GM12801 (cell line): ENCODE results near the gene KCNH1.

Experiments
- CTCF ChIP-seq: IDR thresholded peaks from one replicate; pipeline ENCODE4 v1.5.1; 2011; ENCODE audit warnings: control low read depth; ENCODE audit not compliant: insufficient read length; ENCODE audit errors: extremely low read depth

KCNH1 gene

GRCh38 chr1:210944252-210944651 is 189.7 kb downstream of the KCNH1 start:
- no peak for TF ChIP-seq CTCF

GRCh38 chr1:210942513-210942912 is 191.4 kb downstream of the KCNH1 start:
- TF ChIP-seq CTCF: no peak

GRCh38 chr1:210940081-210940617 is 193.8 kb downstream of the KCNH1 start:
- no peak for TF ChIP-seq CTCF

GRCh38 chr1:210938416-210938925 is 195.5 kb downstream of the KCNH1 start:
- no peak for TF ChIP-seq CTCF

GRCh38 chr1:210937846-210938245 is 196.1 kb downstream of the KCNH1 start:
- no peak for TF ChIP-seq CTCF

GRCh38 chr1:210935905-210936304 is 198.0 kb downstream of the KCNH1 start:
- TF ChIP-seq CTCF: no peak

- TF ChIP-seq CTCF: no peak
Observed at GRCh38 chr1:210932104-210932503, 201.8 kb downstream of the KCNH1 start.
